ENCODE data around the gene MMP12.
"Not testable (repeated sequence)": the region's sequence is repeated elsewhere in the genome, so short reads cannot be mapped to it uniquely, and the experiment has no call there.

The MMP12 gene

GRCh38 chr11:102874852-102875251 lies at the start of gene MMP12:
Gene MMP12 (minus strand): TSS chr11:102874982. CDS start chr11:102874937, 45 bp downstream.
- no peak for DNase-seq

GRCh38 chr11:102921587-102922220 lies 46.9 kb upstream of the MMP12 start:
- DNase-seq = no peak

GRCh38 chr11:102920118-102920684 lies 45.4 kb upstream of the MMP12 start:
- no peak for DNase-seq

- no peak for DNase-seq
Measured at GRCh38 chr11:102915044-102915375, 40.2 kb upstream of the MMP12 start.

GRCh38 chr11:102914238-102915043 lies 39.7 kb upstream of the MMP12 start:
- DNase-seq = no peak

GRCh38 chr11:102912482-102912830 lies 37.7 kb upstream of the MMP12 start:
- DNase-seq = no peak

GRCh38 chr11:102911758-102912481 lies 37.1 kb upstream of the MMP12 start:
- no peak for DNase-seq

- DNase-seq = not testable (repeated sequence)
Measured at GRCh38 chr11:102905848-102906247, 31.1 kb upstream of the MMP12 start.

- not testable (repeated sequence) for DNase-seq
Measured at GRCh38 chr11:102903895-102904294, 29.1 kb upstream of the MMP12 start.

- DNase-seq = no peak
Measured at GRCh38 chr11:102900346-102900745, 25.6 kb upstream of the MMP12 start.

GRCh38 chr11:102891736-102892135 lies 17.0 kb upstream of the MMP12 start:
- no peak for DNase-seq

- no peak for DNase-seq
Measured at GRCh38 chr11:102886999-102887398, 12.2 kb upstream of the MMP12 start.

- no peak for DNase-seq
Measured at GRCh38 chr11:102883141-102883540, 8.4 kb upstream of the MMP12 start.

- no peak for DNase-seq
Measured at GRCh38 chr11:102882389-102883024, 7.7 kb upstream of the MMP12 start.

GRCh38 chr11:102879801-102880200 lies 5.0 kb upstream of the MMP12 start:
- no peak for DNase-seq

- no peak for DNase-seq
Measured at GRCh38 chr11:102878595-102878994, 3.8 kb upstream of the MMP12 start.

GRCh38 chr11:102869354-102869964 lies 5.3 kb downstream of the MMP12 start:
- DNase-seq = not testable (repeated sequence)

GRCh38 chr11:102868339-102868738 lies 6.4 kb downstream of the MMP12 start:
- no peak for DNase-seq

- DNase-seq = no peak
Measured at GRCh38 chr11:102864724-102865123, 10.1 kb downstream of the MMP12 start.

- DNase-seq = no peak
Measured at GRCh38 chr11:102853956-102854355, 20.8 kb downstream of the MMP12 start.

GRCh38 chr11:102853055-102853454 lies 21.7 kb downstream of the MMP12 start:
- DNase-seq = no peak

- no peak for DNase-seq
Measured at GRCh38 chr11:102850973-102851745, 23.6 kb downstream of the MMP12 start.

Data from NCI-H1694 (cell line).